HG02852 (cell line): ENCODE results near the gene TBC1D19.

Source experiments
- ATAC-seq: cut with Tn5 transposase; IDR thresholded peaks from one replicate; pipeline ENCODE4 v1.9.1; 2021; ENCODE audit warnings: mild to moderate bottlenecking, moderate library complexity; ENCODE audit not compliant: unreplicated experiment

Gene TBC1D19

DNA sequence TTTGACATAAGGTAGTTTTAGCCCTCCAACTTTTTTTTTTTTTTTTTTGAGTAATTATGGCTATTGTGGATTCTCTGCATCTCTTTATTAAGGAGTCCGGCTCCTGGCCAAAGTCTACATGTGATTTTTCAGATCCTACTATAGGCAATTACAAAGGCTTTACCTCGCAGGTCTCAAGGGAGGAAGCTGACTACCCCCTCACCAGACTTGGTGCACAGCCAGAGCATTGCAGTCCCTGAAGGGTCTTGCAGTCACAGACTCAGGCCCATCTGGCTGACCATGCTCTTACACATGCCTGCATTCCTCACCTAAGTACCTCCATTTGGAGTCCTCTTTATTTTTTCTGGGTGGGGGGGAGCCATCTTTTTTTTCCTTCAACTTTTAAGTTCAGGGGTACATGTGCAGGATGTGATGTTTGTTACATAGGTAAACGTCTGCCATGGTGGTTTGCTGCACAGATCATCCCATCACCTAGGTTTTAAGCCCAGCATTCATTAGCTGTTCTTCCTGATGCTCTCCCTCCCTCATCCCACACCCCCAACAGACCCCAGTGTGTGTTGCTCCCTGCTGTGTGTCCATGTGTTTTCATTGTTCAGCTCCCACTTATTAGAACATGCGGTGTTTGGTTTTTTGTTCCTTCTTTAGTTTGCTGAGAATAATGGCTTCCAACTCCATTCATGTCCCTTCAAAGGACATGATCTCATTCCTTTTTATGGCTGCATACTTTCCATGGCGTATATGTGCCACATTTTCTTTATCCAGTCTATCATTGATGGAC is 188.4 kb downstream of the TBC1D19 start:
- no peak for ATAC-seq

DNA sequence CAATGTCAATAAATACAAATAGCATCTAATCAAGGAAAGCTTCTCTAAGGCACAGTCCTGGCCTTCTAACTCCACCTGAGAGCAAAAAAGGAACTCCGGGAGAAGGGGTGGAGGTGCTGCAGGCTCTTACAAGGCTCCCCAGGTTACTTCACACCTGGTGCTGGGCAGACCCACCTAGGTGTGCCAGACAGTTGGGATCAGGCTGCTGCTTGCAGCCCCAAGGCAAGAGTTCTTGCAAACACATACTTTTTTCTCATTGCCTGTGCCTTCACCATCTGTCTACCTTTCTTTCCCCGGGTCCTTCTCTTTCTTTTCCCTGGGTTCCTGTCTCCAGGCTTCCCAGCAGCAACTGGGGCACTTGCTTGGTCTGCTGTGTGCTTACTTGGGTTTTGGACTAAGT is 195.3 kb downstream of the TBC1D19 start:
- ATAC-seq, result no peak

DNA sequence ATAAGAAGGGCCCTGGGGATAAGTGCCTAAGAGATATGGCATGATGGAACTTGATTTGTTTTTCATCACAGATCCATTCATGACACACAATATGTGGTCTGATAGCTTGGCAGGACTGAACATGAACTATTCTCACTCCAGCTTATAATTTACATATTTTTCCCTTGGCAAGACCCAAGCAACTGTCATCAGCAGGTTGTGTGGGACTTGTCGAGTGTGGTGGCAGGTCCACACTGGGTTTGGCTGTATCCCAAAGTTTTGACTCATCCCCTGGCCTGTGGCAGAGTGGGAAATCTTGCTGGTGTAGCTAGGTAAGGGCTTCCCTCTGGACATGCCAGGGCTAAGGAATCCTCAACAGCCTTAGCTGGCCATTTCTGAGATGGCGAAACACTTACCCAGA is 195.8 kb downstream of the TBC1D19 start:
- ATAC-seq, result no peak

GRCh38 chr4:26780539-26780938 is 196.7 kb downstream of the TBC1D19 start:
- peak; percentile 75 for ATAC-seq

- no peak for ATAC-seq
These were observed 198.4 kb downstream of the TBC1D19 start for GRCh38 chr4:26782168-26782829.

GRCh38 chr4:26782830-26783202 is 198.9 kb downstream of the TBC1D19 start:
- no peak for ATAC-seq

DNA sequence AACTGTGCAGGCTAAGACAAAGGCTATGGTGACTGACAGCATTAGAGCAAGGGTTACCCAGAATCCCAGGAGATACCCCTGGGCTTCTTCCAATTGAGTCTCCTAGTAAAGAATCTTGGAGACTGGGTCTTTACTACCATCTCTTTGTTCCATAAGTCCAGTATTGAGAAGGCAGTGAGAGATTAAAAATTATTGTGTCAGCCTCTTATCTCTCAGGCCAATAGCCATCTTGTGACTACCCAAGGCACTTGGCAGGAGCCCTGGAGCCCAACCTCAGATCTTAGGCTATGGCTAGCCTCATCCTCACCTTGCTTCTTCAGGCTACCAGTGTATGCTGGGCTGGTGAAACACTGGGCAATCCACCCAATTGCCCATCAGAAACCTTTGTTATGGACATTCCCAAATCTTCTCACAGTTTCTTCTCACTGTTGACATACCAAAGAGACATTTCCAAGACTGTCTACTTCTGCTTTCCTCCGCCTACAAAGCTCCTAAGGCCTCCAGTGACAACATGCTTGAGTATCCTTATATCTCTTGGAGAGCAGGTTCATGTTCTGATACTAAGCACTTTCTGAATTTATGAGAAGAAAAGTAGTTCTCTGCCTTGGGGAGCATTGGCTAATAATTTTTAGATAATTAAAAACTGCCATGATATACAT is 200.5 kb downstream of the TBC1D19 start:
- no peak for ATAC-seq

GRCh38 chr4:26785312-26785711 is 201.4 kb downstream of the TBC1D19 start:
- ATAC-seq, result no peak

- ATAC-seq, result no peak
These were observed 201.9 kb downstream of the TBC1D19 start for GRCh38 chr4:26785810-26786209.

DNA sequence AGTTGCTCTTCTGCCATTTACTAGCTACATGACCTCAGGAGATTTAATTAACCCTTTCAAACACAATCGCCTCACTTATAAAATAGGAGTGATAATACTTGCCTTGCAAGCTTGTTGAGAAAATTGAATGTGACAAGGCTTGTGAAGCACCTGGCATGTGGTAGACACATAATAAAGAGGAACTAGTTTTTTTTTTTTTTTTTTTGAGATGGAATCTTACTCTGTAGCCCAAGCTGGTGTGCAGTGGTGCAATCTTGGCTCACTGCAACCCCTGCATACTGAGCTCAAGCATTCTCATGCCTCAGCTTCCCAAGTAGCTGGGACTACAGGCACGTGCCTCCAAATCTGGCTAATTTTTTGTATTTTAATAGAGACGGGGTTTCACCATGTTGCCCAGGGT is 203.0 kb downstream of the TBC1D19 start:
- no peak for ATAC-seq

- ATAC-seq, result no peak
These were observed 203.8 kb downstream of the TBC1D19 start for GRCh38 chr4:26787461-26788340.

DNA sequence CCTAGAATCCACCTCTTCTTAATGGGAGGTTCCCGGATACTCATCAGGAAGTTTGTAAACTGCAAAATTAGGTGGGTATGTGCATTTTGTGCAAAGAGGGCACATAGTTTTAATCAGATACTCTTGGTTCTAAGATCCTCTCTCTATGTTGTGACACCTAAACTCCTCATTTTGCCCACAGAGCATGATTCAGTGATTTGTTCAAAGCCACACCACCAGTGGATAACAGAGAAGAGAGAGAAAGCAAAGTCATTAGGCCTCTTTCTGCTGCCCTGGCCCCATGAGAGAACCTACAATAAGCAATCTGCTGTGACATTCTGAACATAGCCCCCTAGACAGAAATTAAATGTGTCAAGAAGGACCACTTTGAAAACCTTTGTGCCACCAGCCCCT is 204.5 kb downstream of the TBC1D19 start:
- ATAC-seq, result no peak

DNA sequence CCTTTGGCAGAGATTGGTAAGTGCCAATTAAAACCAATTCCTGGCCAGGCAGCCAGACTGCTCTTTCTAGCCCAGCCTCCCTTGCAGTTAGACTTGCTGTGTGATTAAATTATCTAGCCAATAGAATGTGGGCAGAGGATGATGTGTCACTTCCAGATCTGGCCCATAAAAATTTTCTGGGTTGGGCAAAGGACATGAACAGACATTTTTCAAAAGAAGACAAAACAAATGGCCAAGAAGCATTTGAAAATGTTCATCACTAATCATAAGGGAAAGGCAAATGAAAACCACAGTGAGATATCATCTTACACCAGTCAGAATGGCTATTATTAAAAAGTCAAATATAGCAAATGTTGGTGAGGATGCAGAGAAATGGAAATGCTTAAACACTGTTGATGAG is 205.3 kb downstream of the TBC1D19 start:
- ATAC-seq, result no peak

DNA sequence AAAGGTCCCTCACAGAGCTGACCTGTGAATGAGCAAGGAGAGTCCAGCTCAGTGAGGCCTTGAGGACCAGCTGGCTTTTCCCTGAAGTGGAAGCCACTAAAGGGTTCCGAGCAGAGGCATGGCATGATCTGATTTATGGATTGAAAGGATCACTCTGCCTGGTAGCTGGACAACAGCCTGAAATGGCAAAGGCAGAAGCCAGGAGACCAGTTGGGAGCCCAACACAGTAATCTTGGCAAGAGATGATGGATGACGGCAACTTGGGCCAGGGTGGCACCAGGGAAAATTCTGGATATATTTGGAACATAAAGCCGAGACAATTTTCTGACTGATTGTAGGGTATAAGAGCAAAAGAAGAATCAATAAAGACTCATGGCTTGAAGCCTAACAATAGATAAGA is 207.5 kb downstream of the TBC1D19 start:
- no peak for ATAC-seq

- no peak for ATAC-seq
These were observed 208.8 kb downstream of the TBC1D19 start for GRCh38 chr4:26792639-26793038.

- ATAC-seq, result no peak
These were observed 209.9 kb downstream of the TBC1D19 start for GRCh38 chr4:26793735-26794134.

- no peak for ATAC-seq
These were observed 212.2 kb downstream of the TBC1D19 start for GRCh38 chr4:26796081-26796480.

DNA sequence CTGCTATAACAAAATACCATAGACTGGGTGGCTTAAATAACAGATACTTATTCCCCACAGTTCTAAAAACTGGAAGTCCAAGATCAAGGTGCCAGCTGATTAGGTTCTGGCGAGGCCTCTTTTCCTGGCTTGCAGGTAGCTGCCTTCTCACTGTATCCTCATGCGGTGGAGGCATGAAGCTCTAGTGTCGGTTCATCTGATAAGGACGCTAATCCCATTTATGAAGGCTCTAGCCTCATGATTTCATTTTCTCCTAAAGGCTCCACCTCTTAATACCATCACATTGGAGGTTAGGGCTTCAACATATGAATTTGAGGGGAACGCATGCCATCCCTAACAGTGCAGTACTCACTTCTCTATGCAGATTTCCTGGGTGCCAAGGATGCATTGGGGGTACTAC is 218.9 kb downstream of the TBC1D19 start:
- ATAC-seq, result no peak

GRCh38 chr4:26803211-26803861 is 219.5 kb downstream of the TBC1D19 start:
- ATAC-seq, result no peak

GRCh38 chr4:26804451-26804850 is 220.6 kb downstream of the TBC1D19 start:
- no peak for ATAC-seq

- ATAC-seq, result no peak
These were observed 221.0 kb downstream of the TBC1D19 start for GRCh38 chr4:26804925-26805324.
